Kidney (tissue), 14 donors: ENCODE measurements around the gene CXCL10. TPM values are rescaled to one million over a fixed set of nuclear protein-coding genes. Genes with fewer than 3 reads are reported as not detected.

Experiments used
- DNase-seq, 5 donors: peaks; one replicate each; pipeline ENCODE4 v3.0.0-alpha.2; 2013 to 2020
- FAIRE-seq: peaks from 2 replicates; lab custom pipeline; 2012; peaks lifted over from hg19 to GRCh38; lab: Jason Lieb, UNC
- H3K27ac ChIP-seq, 2 donors: one replicate each; pipeline ENCODE4 v1.7.0; 2013; ENCODE audit warnings: low read depth in 2 of 2, low read length in 2 of 2, inconsistent platforms in 1 of 2
- H3K27me3 ChIP-seq: one replicate; pipeline ENCODE4 v1.7.1; 2013; ENCODE audit warnings: low read length, inconsistent platforms; ENCODE audit not compliant: control insufficient read depth, insufficient read depth
- H3K36me3 ChIP-seq, 3 donors: one replicate each; pipeline versions ENCODE4 v1.7.0 to v1.7.1; 2013; ENCODE audit warnings: low read length in 3 of 3, control low read depth in 1 of 3, inconsistent platforms in 1 of 3; ENCODE audit not compliant: insufficient read depth in 3 of 3, control insufficient read depth in 2 of 3
- H3K4me1 ChIP-seq, 3 donors: one replicate each; pipeline versions ENCODE4 v1.7.0 to v1.7.1; 2013; ENCODE audit warnings: low read length in 3 of 3, inconsistent platforms in 1 of 3, low read depth in 1 of 3; ENCODE audit not compliant: control insufficient read depth in 2 of 3, insufficient read depth in 2 of 3
- H3K4me3 ChIP-seq, 3 donors: one replicate each; pipeline versions ENCODE4 v1.7.0 to v1.8.1; 2013; ENCODE audit warnings: low read length in 3 of 3, control low read depth in 1 of 3, inconsistent platforms in 1 of 3
- H3K9ac ChIP-seq, 3 donors: one replicate each; pipeline versions ENCODE4 v1.7.0 to v1.7.1; 2013; ENCODE audit warnings: low read length in 3 of 3, control low read depth in 1 of 3, inconsistent platforms in 1 of 3
- H3K9me3 ChIP-seq, 3 donors: one replicate each; pipeline versions ENCODE4 v1.7.0 to v1.7.1; 2013; ENCODE audit warnings: low read length in 3 of 3, control low read depth in 1 of 3, inconsistent platforms in 1 of 3; ENCODE audit not compliant: control insufficient read depth in 2 of 3, insufficient read depth in 1 of 3
- intact Hi-C: fragments of 100-400 bp; cut with DNase I; formaldehyde crosslinking; loops from one replicate; pipeline ENCODE4 v1.11.1; 2022
- polyA plus RNA-seq: library from polyadenylated mRNA; stranded (reverse); fragments of 350-450 nt; fragmentation: Illumina TruSeq; extraction: RNeasy Lipid Tissue Mini Kit (QIAGEN cat#74804); gene quantifications from one replicate; pipeline ENCODE4 v1.2.3, GENCODE V29; 2014; ENCODE audit warnings: low read depth, low replicate concordance; ENCODE audit not compliant: insufficient read depth
- total RNA-seq: library from RNA; stranded (reverse); fragmentation: NEBNext Ultra II Directional; extraction: Animal tissue kit (Norgen Biotek cat#: 25700); gene quantifications from one replicate; pipeline ENCODE4 v1.2.1, GENCODE V29; 2021
- TF ChIP-seq, protein P1 (sequence below): IDR thresholded peaks from 3 replicates; pipeline ENCODE4 v1.5.1; 2012; ENCODE audit warnings: mild to moderate bottlenecking, moderate library complexity, borderline replicate concordance; ENCODE audit not compliant: insufficient read depth; ENCODE audit errors: extremely low read depth
- donor health status: control.
- donor health status: control.
- donor health status: control.
- donor health status: control.
- donor health status: control.
- donor health status: DM: yes; HTN: yes; CAD: no.
- donor health status: Normal renal cell carcinoma (clear cell type).

Gene CXCL10
- total and polyA plus RNA-seq, 2 donors from 2014 or later, result 1.3 to 1.4 TPM

GRCh38 chr4:75980576-75980975 is 42.7 kb downstream of the CXCL10 start:
- Histone ChIP-seq H3K4me3 (no peak overlapping the region), H3K27ac (no peak overlapping the region), H3K9me3 (no peaks in the 10 kb centered on the region), H3K36me3 (peaks cover 12 to 20% (median 18%) of the 10 kb centered on the region in 3 donors), H3K4me1 (no peaks in the 10 kb centered on the region), H3K9ac (no peak overlapping the region), H3K27me3 (no peaks in the 10 kb centered on the region)
- intact Hi-C loops, result no loop called here
- TF ChIP-seq, protein P1, sequence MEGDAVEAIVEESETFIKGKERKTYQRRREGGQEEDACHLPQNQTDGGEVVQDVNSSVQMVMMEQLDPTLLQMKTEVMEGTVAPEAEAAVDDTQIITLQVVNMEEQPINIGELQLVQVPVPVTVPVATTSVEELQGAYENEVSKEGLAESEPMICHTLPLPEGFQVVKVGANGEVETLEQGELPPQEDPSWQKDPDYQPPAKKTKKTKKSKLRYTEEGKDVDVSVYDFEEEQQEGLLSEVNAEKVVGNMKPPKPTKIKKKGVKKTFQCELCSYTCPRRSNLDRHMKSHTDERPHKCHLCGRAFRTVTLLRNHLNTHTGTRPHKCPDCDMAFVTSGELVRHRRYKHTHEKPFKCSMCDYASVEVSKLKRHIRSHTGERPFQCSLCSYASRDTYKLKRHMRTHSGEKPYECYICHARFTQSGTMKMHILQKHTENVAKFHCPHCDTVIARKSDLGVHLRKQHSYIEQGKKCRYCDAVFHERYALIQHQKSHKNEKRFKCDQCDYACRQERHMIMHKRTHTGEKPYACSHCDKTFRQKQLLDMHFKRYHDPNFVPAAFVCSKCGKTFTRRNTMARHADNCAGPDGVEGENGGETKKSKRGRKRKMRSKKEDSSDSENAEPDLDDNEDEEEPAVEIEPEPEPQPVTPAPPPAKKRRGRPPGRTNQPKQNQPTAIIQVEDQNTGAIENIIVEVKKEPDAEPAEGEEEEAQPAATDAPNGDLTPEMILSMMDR, result no peak
- DNase-seq, result no peak
- FAIRE-seq, result no peak

DNA sequence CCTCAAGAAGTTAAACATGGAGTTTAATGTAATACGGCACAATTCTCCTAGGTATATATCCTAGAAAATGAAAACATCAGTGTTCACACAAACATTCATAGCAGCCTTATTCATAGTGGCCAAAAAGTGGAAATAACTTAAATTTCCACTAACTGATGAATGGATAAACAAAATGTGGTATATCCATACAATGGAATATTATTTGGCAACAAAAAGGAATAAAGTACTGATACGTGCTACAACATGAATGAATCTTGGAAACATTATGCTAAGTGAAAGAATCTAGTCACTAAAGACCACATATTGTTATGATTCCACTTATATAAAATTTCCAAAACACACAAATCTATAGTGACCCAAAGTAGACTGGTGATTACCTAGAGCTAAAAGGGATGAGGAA is 47.1 kb downstream of the CXCL10 start:
- FAIRE-seq (no peak), DNase-seq (no peak)
- intact Hi-C loops, result no loop called here
- Histone ChIP-seq H3K4me1 (no peaks in the 10 kb centered on the region), H3K36me3 (peaks cover 15 to 41% (median 31%) of the 10 kb centered on the region in 3 donors), H3K27me3 (no peaks in the 10 kb centered on the region), H3K4me3 (no peak overlapping the region), H3K27ac (no peak overlapping the region), H3K9me3 (no peaks in the 10 kb centered on the region), H3K9ac (no peak overlapping the region)
- TF ChIP-seq, protein P1, result no peak

DNA sequence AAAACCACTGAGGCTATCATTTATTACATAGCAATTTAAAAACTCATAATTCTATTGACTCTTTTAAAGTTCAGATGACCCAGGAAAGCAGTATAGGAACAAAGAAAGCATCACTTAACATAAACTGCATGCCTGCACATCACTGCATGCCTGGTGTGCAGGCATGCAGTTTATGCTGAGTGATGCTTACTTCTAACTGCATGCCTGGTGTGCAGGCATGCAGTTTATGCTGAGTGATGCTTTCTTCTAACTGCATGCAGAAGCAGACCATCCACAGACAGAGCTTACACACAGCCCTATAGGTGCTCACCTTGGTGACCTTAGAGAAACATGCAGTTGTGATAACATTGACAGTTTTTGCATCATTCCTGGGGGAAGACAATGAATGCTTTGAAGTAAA is 49.5 kb downstream of the CXCL10 start:
- intact Hi-C loops, result no loop called here
- Histone ChIP-seq H3K27ac (no peak overlapping the region), H3K36me3 (peaks cover 15 to 63% (median 42%) of the 10 kb centered on the region in 3 donors), H3K9ac (no peak overlapping the region), H3K4me3 (no peak overlapping the region), H3K4me1 (no peaks in the 10 kb centered on the region), H3K27me3 (no peaks in the 10 kb centered on the region), H3K9me3 (no peaks in the 10 kb centered on the region)
- no peak for FAIRE-seq
- TF ChIP-seq, protein P1, result no peak
- DNase-seq, result peak in 3 of 5 donors; percentile 10 to 55 (median 44)

Other genes starting within 250 kb of the CXCL10 start
- not detected for gene PPEF2, start 121.0 kb downstream of the CXCL10 start, total RNA-seq
- gene PPEF2, start 121.0 kb downstream of the CXCL10 start, polyA plus RNA-seq, result not detected
- 58.1 TPM for gene NAAA, start 82.5 kb downstream of the CXCL10 start, total RNA-seq
- gene NAAA, start 82.5 kb downstream of the CXCL10 start, polyA plus RNA-seq, result 32.9 TPM
- gene SDAD1, start 32.6 kb downstream of the CXCL10 start, total RNA-seq, result 40.7 TPM
- 17.1 TPM for gene SDAD1, start 32.6 kb downstream of the CXCL10 start, polyA plus RNA-seq
- 1.4 TPM for gene CXCL9, start 16.0 kb downstream of the CXCL10 start, total RNA-seq
- 1.2 TPM for gene CXCL9, start 16.0 kb downstream of the CXCL10 start, polyA plus RNA-seq
- not detected for gene CXCL11, start 12.6 kb upstream of the CXCL10 start, total RNA-seq
- not detected for gene CXCL11, start 12.6 kb upstream of the CXCL10 start, polyA plus RNA-seq
- gene ART3, start 51.2 kb upstream of the CXCL10 start, total RNA-seq, result not detected
- gene ART3, start 51.2 kb upstream of the CXCL10 start, polyA plus RNA-seq, result not detected
- 40.8 TPM for gene NUP54, start 124.9 kb upstream of the CXCL10 start, total RNA-seq
- gene NUP54, start 124.9 kb upstream of the CXCL10 start, polyA plus RNA-seq, result 15.6 TPM
- gene SCARB2, start 190.3 kb upstream of the CXCL10 start, total RNA-seq, result 151 TPM
- 75.5 TPM for gene SCARB2, start 190.3 kb upstream of the CXCL10 start, polyA plus RNA-seq
- 10.4 TPM for gene FAM47E, start 228.2 kb upstream of the CXCL10 start, total RNA-seq
- 15.0 TPM for gene FAM47E, start 228.2 kb upstream of the CXCL10 start, polyA plus RNA-seq